ENCODE results near the gene E2F4.
A peak's percentile ranks its signal among the peaks of the same experiment; 100 is the strongest.

The E2F4 gene

GRCh38 chr16:67174706-67175231 lies 17.2 kb upstream of the E2F4 start:
- no peak for DNase-seq

- DNase-seq = no peak
These were observed 15.3 kb upstream of the E2F4 start for GRCh38 chr16:67176662-67177061.

GRCh38 chr16:67177743-67178699 lies 13.9 kb upstream of the E2F4 start:
- DNase-seq = no peak

GRCh38 chr16:67179421-67180080 lies 12.4 kb upstream of the E2F4 start:
- DNase-seq = peak; percentile 16 to 32

- no peak for DNase-seq
These were observed 11.8 kb upstream of the E2F4 start for GRCh38 chr16:67180166-67180565.

GRCh38 chr16:67181346-67181745 lies 10.6 kb upstream of the E2F4 start:
- DNase-seq = no peak

- DNase-seq = no peak
These were observed 9.7 kb upstream of the E2F4 start for GRCh38 chr16:67182288-67182687.

- DNase-seq = no peak
These were observed 8.7 kb upstream of the E2F4 start for GRCh38 chr16:67183284-67183626.

GRCh38 chr16:67183627-67184452 lies 8.1 kb upstream of the E2F4 start, which contains the start of gene MATCAP1:
TSS of gene MATCAP1 (minus strand) at chr16:67183963. CDS start at chr16:67180610, 3,353 bp downstream.
- DNase-seq = peak; percentile 99

- DNase-seq = peak; percentile 33 to 75
These were observed 7.4 kb upstream of the E2F4 start for GRCh38 chr16:67184453-67184994.

- DNase-seq = peak; percentile 64 to 80
These were observed 6.8 kb upstream of the E2F4 start for GRCh38 chr16:67184995-67185650.

GRCh38 chr16:67185651-67186134 lies 6.3 kb upstream of the E2F4 start:
- no peak for DNase-seq

- no peak for DNase-seq
These were observed 5.4 kb upstream of the E2F4 start for GRCh38 chr16:67186550-67186950.

- DNase-seq = no peak
These were observed 4.6 kb upstream of the E2F4 start for GRCh38 chr16:67187175-67187890.

GRCh38 chr16:67188323-67188722 lies 3.6 kb upstream of the E2F4 start:
- DNase-seq = no peak

GRCh38 chr16:67188798-67189197 lies 3.2 kb upstream of the E2F4 start:
- no peak for DNase-seq

GRCh38 chr16:67190041-67190440 lies 1.9 kb upstream of the E2F4 start, which contains the start of gene EXOC3L1:
TSS of gene EXOC3L1 (minus strand) at chr16:67190136. CDS start at chr16:67189676, 460 bp downstream.
- DNase-seq = no peak

- DNase-seq = no peak
These were observed 1.2 kb upstream of the E2F4 start for GRCh38 chr16:67190448-67191399.

- no peak for DNase-seq
These were observed 452 bp upstream of the E2F4 start for GRCh38 chr16:67191411-67191994.

Data from NCI-H524 (cell line).